DND-41 (cell line): ENCODE data around the gene VPS37C.

Experiments
- ATAC-seq: fragments of 200-7000 bp; cut with Tn5 transposase; 3 replicates; pipeline ENCODE4 v1.9.1; 2021; ENCODE audit warnings: low read depth; ENCODE audit not compliant: insufficient read depth
- DNase-seq: peaks from one replicate; pipeline ENCODE4 v3.0.0-alpha.2; 2020
- H2AFZ ChIP-seq: 2 replicates; pipeline ENCODE4 v1.6.0; 2012; ENCODE audit warnings: low read depth, low read length
- H3K27ac ChIP-seq: 2 replicates; pipeline ENCODE4 v1.5.1; 2012; ENCODE audit warnings: low read length, inconsistent platforms
- H3K27me3 ChIP-seq: fragments of 200-600 bp; sonication (generic); 2 replicates; pipeline ENCODE4 v1.6.0; 2012; ENCODE audit warnings: low read length, mild to moderate bottlenecking, inconsistent platforms; ENCODE audit not compliant: insufficient read depth, poor library complexity
- H3K36me3 ChIP-seq: 2 replicates; pipeline ENCODE4 v1.5.1; 2012; ENCODE audit warnings: low read length, inconsistent platforms; ENCODE audit not compliant: insufficient read depth
- H3K4me1 ChIP-seq: 2 replicates; pipeline ENCODE4 v1.5.1; 2012; ENCODE audit warnings: mild to moderate bottlenecking, low read length; ENCODE audit not compliant: insufficient read depth
- H3K4me2 ChIP-seq: 2 replicates; pipeline ENCODE4 v1.6.0; 2012; ENCODE audit warnings: mild to moderate bottlenecking, moderate library complexity, low read length, inconsistent platforms; ENCODE audit not compliant: insufficient read depth
- H3K4me3 ChIP-seq, 2 experiments: fragments of 200-600 bp in 1 of 2; shearing (Covaris generic) in 1 of 2; 2 replicates each; pipeline ENCODE4 v1.5.1; 2012 to 2016; ENCODE audit warnings: inconsistent platforms in 2 of 2, low read length in 2 of 2, mild to moderate bottlenecking in 2 of 2, low read depth in 1 of 2, moderate library complexity in 1 of 2
- H3K79me2 ChIP-seq: 2 replicates; pipeline ENCODE4 v1.6.0; 2012; ENCODE audit warnings: low read length, inconsistent platforms; ENCODE audit not compliant: insufficient read depth
- H3K9ac ChIP-seq: 2 replicates; pipeline ENCODE4 v1.6.0; 2012; ENCODE audit warnings: low read depth, mild to moderate bottlenecking, inconsistent platforms, low read length, moderate library complexity
- H3K9me3 ChIP-seq: 2 replicates; pipeline ENCODE4 v1.5.1; 2012; ENCODE audit warnings: low read length, moderate library complexity, mild to moderate bottlenecking, inconsistent platforms; ENCODE audit not compliant: insufficient read depth, severe bottlenecking
- H4K20me1 ChIP-seq: 2 replicates; pipeline ENCODE4 v1.6.0; 2012; ENCODE audit warnings: low read length; ENCODE audit not compliant: insufficient read depth
- EZH2 ChIP-seq: IDR thresholded peaks from 3 replicates; pipeline ENCODE4 v1.6.1; 2012; ENCODE audit warnings: borderline replicate concordance, low read depth, mild to moderate bottlenecking, moderate library complexity, low read length, inconsistent platforms; ENCODE audit not compliant: severe bottlenecking
- TF ChIP-seq, protein P1 (sequence below): IDR thresholded peaks from 2 replicates; pipeline ENCODE4 v1.5.1; 2012; ENCODE audit warnings: borderline replicate concordance, low read length, moderate library complexity, mild to moderate bottlenecking; ENCODE audit not compliant: poor library complexity, severe bottlenecking; ENCODE audit errors: extremely low read depth

Gene VPS37C

DNA sequence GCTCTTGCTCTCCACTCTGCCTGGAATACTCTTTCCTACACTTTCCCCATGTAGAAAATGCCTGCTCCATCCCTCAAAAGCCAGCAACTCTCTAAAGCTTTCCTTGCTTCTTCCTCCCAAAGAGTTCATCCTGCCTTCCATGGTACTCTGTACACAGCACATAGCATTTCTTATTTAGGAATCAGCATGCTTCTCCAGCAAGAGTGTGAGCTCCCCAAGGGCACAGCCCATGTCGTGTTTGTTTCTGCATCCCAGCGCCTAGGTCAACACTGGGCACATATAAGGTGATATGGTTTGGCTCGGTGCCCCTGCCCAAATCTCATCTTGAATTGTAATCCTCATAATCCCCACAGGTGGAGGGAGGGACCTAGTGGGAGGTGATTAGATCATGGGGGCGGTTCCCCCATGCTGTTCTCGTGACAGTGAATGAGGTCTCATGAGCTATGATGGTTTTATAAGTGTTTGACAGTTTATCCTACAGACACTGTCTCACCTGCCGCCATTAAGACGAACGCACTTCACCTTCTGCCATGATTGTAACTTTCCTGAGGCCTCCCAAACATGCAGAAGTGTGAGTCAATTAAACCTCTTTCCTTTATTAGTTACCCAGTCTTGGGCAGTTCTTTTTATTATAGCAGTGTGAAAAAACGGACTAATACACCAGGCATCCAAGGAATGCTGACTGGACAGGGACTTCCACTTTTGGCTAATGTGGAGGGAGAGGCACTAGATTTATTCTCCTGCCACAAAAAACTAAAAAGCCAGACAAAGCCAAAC lies 8.2 kb downstream of the VPS37C start:
- H3K9me3 ChIP-seq = no peaks in the 10 kb centered on the region
- no peaks in the 10 kb centered on the region for H3K4me1 ChIP-seq

GRCh38 chr11:61151545-61152252 lies 9.5 kb downstream of the VPS37C start:
- no peak overlapping the region for H3K27ac ChIP-seq
- H3K9ac ChIP-seq = no peak overlapping the region
- H3K79me2 ChIP-seq = no peaks in the 10 kb centered on the region
- H4K20me1 ChIP-seq = no peaks in the 10 kb centered on the region
- no peak overlapping the region for H2AFZ ChIP-seq
- H3K9me3 ChIP-seq = no peaks in the 10 kb centered on the region
- ATAC-seq (no peak), DNase-seq (no peak)
- no peak overlapping the region for H3K4me3 ChIP-seq
- no peak for TF ChIP-seq EZH2
- TF ChIP-seq, protein P1, sequence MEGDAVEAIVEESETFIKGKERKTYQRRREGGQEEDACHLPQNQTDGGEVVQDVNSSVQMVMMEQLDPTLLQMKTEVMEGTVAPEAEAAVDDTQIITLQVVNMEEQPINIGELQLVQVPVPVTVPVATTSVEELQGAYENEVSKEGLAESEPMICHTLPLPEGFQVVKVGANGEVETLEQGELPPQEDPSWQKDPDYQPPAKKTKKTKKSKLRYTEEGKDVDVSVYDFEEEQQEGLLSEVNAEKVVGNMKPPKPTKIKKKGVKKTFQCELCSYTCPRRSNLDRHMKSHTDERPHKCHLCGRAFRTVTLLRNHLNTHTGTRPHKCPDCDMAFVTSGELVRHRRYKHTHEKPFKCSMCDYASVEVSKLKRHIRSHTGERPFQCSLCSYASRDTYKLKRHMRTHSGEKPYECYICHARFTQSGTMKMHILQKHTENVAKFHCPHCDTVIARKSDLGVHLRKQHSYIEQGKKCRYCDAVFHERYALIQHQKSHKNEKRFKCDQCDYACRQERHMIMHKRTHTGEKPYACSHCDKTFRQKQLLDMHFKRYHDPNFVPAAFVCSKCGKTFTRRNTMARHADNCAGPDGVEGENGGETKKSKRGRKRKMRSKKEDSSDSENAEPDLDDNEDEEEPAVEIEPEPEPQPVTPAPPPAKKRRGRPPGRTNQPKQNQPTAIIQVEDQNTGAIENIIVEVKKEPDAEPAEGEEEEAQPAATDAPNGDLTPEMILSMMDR = no peak
- no peaks in the 10 kb centered on the region for H3K36me3 ChIP-seq
- H3K4me2 ChIP-seq = no peak overlapping the region
- no peaks in the 10 kb centered on the region for H3K27me3 ChIP-seq
- H3K4me1 ChIP-seq = no peaks in the 10 kb centered on the region

More for the DNA sequence above, 8.2 kb downstream of the VPS37C start:
- ATAC-seq (no peak), DNase-seq (no peak)
- H2AFZ ChIP-seq = no peak overlapping the region
- no peaks in the 10 kb centered on the region for H3K79me2 ChIP-seq
- no peaks in the 10 kb centered on the region for H4K20me1 ChIP-seq
- H3K4me3 ChIP-seq = no peak overlapping the region
- no peak overlapping the region for H3K27ac ChIP-seq
- no peak overlapping the region for H3K9ac ChIP-seq
- no peaks in the 10 kb centered on the region for H3K27me3 ChIP-seq
- H3K4me2 ChIP-seq = no peak overlapping the region
- no peak for TF ChIP-seq EZH2
- TF ChIP-seq, protein P1 = no peak
- H3K36me3 ChIP-seq = no peaks in the 10 kb centered on the region

DNA sequence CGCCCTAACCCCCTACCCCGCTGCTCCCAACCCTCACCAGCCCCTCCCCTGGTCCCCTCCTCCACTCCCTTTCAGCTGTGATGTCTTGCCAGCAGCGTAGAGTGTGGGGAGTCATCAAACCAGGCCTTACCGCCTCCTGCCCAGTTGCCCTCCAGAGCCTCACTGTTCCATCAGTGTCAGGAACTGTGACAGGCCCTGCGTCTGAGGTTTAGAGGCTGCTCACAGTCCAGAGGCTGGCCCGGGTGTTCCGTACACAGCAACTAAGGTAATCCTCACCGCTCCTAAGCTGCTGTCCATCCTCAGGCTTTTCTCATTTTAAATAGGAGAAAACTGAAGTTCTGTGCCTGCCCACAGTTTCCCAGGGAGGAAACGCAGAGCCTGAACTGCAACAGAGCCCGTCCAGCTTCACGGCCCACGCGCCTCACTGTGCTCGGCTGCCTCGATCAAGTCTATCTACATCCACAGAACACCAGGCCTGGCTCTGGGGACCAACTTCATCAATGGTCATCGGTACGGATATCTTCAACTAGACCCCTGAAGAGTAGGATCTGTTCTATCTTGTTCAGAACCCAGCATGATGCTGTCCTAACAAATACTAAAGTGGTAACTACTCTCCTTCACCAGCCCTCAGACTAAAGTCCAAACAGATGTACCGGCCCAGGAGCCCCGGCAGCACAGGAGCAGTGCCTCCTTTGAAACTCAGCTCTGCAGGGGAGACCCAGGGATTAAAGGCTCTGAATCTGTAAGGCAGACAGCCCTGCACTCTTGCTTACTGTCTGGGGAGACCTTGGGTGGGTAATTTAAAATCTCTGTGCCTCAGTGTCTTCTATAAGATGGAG lies 10.3 kb downstream of the VPS37C start:
- no peaks in the 10 kb centered on the region for H3K4me1 ChIP-seq
- H3K36me3 ChIP-seq = no peaks in the 10 kb centered on the region
- TF ChIP-seq EZH2 = no peak
- TF ChIP-seq, protein P1 = no peak
- no peak overlapping the region for H3K4me3 ChIP-seq
- DNase-seq = no peak
- no peak overlapping the region for H3K4me2 ChIP-seq
- H3K27me3 ChIP-seq = no peaks in the 10 kb centered on the region
- no peak overlapping the region for H2AFZ ChIP-seq
- H3K27ac ChIP-seq = no peak overlapping the region
- no peaks in the 10 kb centered on the region for H4K20me1 ChIP-seq
- no peak for ATAC-seq
- H3K9me3 ChIP-seq = no peaks in the 10 kb centered on the region
- no peaks in the 10 kb centered on the region for H3K79me2 ChIP-seq
- no peak overlapping the region for H3K9ac ChIP-seq
